C4-2B (cell line): ENCODE measurements around the gene PMPCA.

Source experiments
- CTCF ChIP-seq: fragments of 450-650 bp; conservative IDR thresholded peaks from 2 replicates; pipeline ENCODE4 v1.5.1; 2017; ENCODE audit warnings: mild to moderate bottlenecking
- ZFX ChIP-seq: fragments of 450-650 bp; IDR thresholded peaks from 2 replicates; pipeline ENCODE4 v1.6.1; 2017

GRCh38 chr9:136430588-136431234 is 20.3 kb downstream of the PMPCA start:
- TF ChIP-seq CTCF (no peak), ZFX (no peak)
